K562 (cell line): Measurements from ENCODE around the gene ACER1. TPM values are rescaled to one million over a fixed set of nuclear protein-coding genes. Genes with fewer than 3 reads are reported as not detected.

Source experiments
- ATAC-seq: fragments of 200-7000 bp; cut with Tn5 transposase; 3 replicates; pipeline ENCODE4 v1.9.1; 2020; ENCODE audit warnings: moderate library complexity
- BruUV-seq: library from RNA; stranded (reverse); fragments of 400-500 nt; replicated peaks from 2 replicates; lab custom pipeline; 2021; lab: Mats Ljungman, UMichigan
- CTCF ChIA-PET: fragments of 300-600 bp; formaldehyde crosslinking; extraction: SDS; loops from one replicate; lab custom pipeline; 2021; ENCODE audit warnings: low intra/inter-chr PET ratio; lab: Yijun Ruan, JAX
- POLR2A ChIA-PET: fragments of 300-600, 350-650 bp; sonication (Branson Sonifier 250); formaldehyde crosslinking; extraction: SDS; loops from one replicate; lab custom pipeline; 2021; ENCODE audit warnings: antibody characterized with exemption, inconsistent platforms; lab: Yijun Ruan, JAX
- DNase-seq, 4 experiments: peaks; one replicate each; pipeline versions ENCODE4 v3.0.0 to v3.0.0-alpha.2; 2011 to 2018; ENCODE audit warnings: low spot score in 3 of 4, mixed read lengths in 3 of 4; ENCODE audit errors: extremely low read depth in 1 of 4
- FAIRE-seq: peaks from 2 replicates; lab custom pipeline; 2011; peaks lifted over from hg19 to GRCh38; lab: Jason Lieb, UNC
- H2AFZ ChIP-seq: 2 replicates; pipeline ENCODE4 v1.6.0; 2011; ENCODE audit warnings: low read depth, low read length, control low read depth, inconsistent platforms
- H3K27ac ChIP-seq: fragments of 200-600 bp; 3 replicates; pipeline ENCODE4 v1.8.0; 2011; ENCODE audit warnings: low read depth, mild to moderate bottlenecking, control low read depth, inconsistent platforms, low read length, moderate library complexity, mixed read lengths; ENCODE audit errors: extremely low read depth
- H3K27me3 ChIP-seq, 2 experiments: fragments of 300-600 bp in 1 of 2; 2 replicates in 1 of 2; 3 replicates in 1 of 2; pipeline versions ENCODE4 v1.6.0 to v1.8.0; 2011; ENCODE audit warnings: inconsistent platforms in 2 of 2, low read length in 2 of 2, mild to moderate bottlenecking in 1 of 2, mixed read lengths in 1 of 2, moderate library complexity in 1 of 2; ENCODE audit not compliant: control insufficient read depth in 2 of 2, insufficient read depth in 2 of 2
- H3K36me3 ChIP-seq: fragments of 300-600 bp; 3 replicates; pipeline ENCODE4 v1.8.0; 2011; ENCODE audit warnings: mild to moderate bottlenecking, low read length, inconsistent platforms; ENCODE audit not compliant: control insufficient read depth, insufficient read depth
- H3K4me1 ChIP-seq, 2 experiments: fragments of 200-600 bp in 1 of 2; replicated peaks in 1 of 2; 2 replicates in 1 of 2; 3 replicates in 1 of 2; pipeline versions ENCODE4 v1.5.1 to v1.8.0; 2011; ENCODE audit warnings: inconsistent platforms in 2 of 2, low read length in 2 of 2, mild to moderate bottlenecking in 1 of 2, mixed read lengths in 1 of 2, moderate library complexity in 1 of 2; ENCODE audit not compliant: control insufficient read depth in 2 of 2, insufficient read depth in 2 of 2
- H3K4me2 ChIP-seq: 2 replicates; pipeline ENCODE4 v1.6.1; 2011; ENCODE audit warnings: low read length, control low read depth, inconsistent platforms, mixed read lengths; ENCODE audit not compliant: insufficient read depth
- H3K4me3 ChIP-seq: fragments of 200-600 bp; sonication (generic), shearing (Covaris generic); 2 replicates; pipeline ENCODE4 v1.5.1; 2016; ENCODE audit warnings: control low read depth, inconsistent platforms
- H3K79me2 ChIP-seq: fragments of 200-600 bp; 3 replicates; pipeline ENCODE4 v1.8.0; 2011; ENCODE audit warnings: low read length, inconsistent platforms; ENCODE audit not compliant: control insufficient read depth, insufficient read depth
- H3K9ac ChIP-seq, 2 experiments: 2 replicates each; pipeline versions ENCODE4 v1.6.0 to v1.6.1; 2011; ENCODE audit warnings: low read depth in 2 of 2, low read length in 2 of 2, control low read depth in 1 of 2, inconsistent platforms in 1 of 2, mild to moderate bottlenecking in 1 of 2, mixed read lengths in 1 of 2; ENCODE audit not compliant: insufficient read depth in 1 of 2
- H3K9me1 ChIP-seq: one replicate; pipeline ENCODE4 v1.6.0; 2011; ENCODE audit warnings: inconsistent platforms, mild to moderate bottlenecking, low read length, moderate library complexity; ENCODE audit not compliant: control insufficient read depth, insufficient read depth
- H3K9me3 ChIP-seq: replicated peaks from 2 replicates; pipeline ENCODE4 v1.5.1; 2011; ENCODE audit warnings: low read depth, low read length, inconsistent platforms; ENCODE audit not compliant: control insufficient read depth, insufficient read depth
- H4K20me1 ChIP-seq: replicated peaks from 2 replicates; pipeline ENCODE4 v1.6.1; 2011; ENCODE audit warnings: low read length, inconsistent platforms, mixed read lengths; ENCODE audit not compliant: control insufficient read depth, insufficient read depth
- FOXA3 ChIP-seq, 2 experiments: fragments of 450-650 bp in 1 of 2; sonication (generic) in 1 of 2; formaldehyde crosslinking; IDR thresholded peaks in 1 of 2; conservative IDR thresholded peaks in 1 of 2; 2 replicates each; pipeline versions ENCODE4 v1.4.0 to v1.8.0; 2020 to 2022; ENCODE audit warnings: mild to moderate bottlenecking in 2 of 2, missing genetic modification reagents in 1 of 2
- IRF9 ChIP-seq: fragments of 450-650 bp; IDR thresholded peaks from 2 replicates; pipeline ENCODE4 v1.6.1; 2016; ENCODE audit warnings: missing biosample characterization, missing genetic modification characterization
- NR2C2 ChIP-seq, 2 experiments: fragments of 200-800 bp in 1 of 2; sonication (Bioruptor generic) in 1 of 2; sonication (generic) in 1 of 2; formaldehyde crosslinking in 1 of 2; IDR thresholded peaks; 2 replicates each; pipeline versions ENCODE4 v1.6.1 to v1.8.0; 2016 to 2022; ENCODE audit warnings: mild to moderate bottlenecking in 1 of 2, missing compliant biosample characterization in 1 of 2, missing genetic modification characterization in 1 of 2, missing genetic modification reagents in 1 of 2
- SMAD4 ChIP-seq: fragments of 250-450 bp; sonication (Bioruptor Pico); conservative IDR thresholded peaks from 2 replicates; pipeline ENCODE4 v1.8.0; 2021; ENCODE audit warnings: inconsistent platforms, mild to moderate bottlenecking, moderate library complexity
- YBX1 ChIP-seq: fragments of 450-650 bp; IDR thresholded peaks from 2 replicates; pipeline ENCODE4 v1.7.1; 2016; ENCODE audit warnings: mild to moderate bottlenecking
- ZBTB49 ChIP-seq: sonication (generic); formaldehyde crosslinking; IDR thresholded peaks from 2 replicates; pipeline ENCODE4 v1.8.0; 2022; ENCODE audit warnings: missing genetic modification reagents, mild to moderate bottlenecking, borderline replicate concordance
- WGBS: fragments of 100-300 bp; shearing (Covaris generic); methylation state at CpG from one replicate; pipeline ENCODE4 v1.1.6; 2016; ENCODE audit warnings: low coverage, mixed read lengths; ENCODE audit not compliant: insufficient coverage; ENCODE audit errors: missing lambda C conversion rate; 5-methylcytosine and 5-hydroxymethylcytosine counted together
- in situ Hi-C: fragments of 300-500 bp; cut with MboI; formaldehyde crosslinking; loops from 4 replicates; pipeline ENCODE4 v1.15.0; 2018; ENCODE audit warnings: inconsistent platforms, mixed read lengths
- intact Hi-C: fragments of 100-400 bp; cut with micrococcal nuclease; formaldehyde crosslinking; loops from 2 replicates; pipeline ENCODE4 v1.14.2; 2022
- polyA plus RNA-seq, 8 experiments: library from polyadenylated mRNA; depleted of rRNA in 4 of 8; stranded (reverse) in 5 of 8; unstranded in 3 of 8; fragments of >200 nt; fragmentation: Nextera tagmentation in 2 of 8; fragmentation: Illumina TruSeq in 1 of 8; extraction: Ambion mirVana in 2 of 8; extraction: Trizol in 1 of 8; gene quantifications; 2 replicates each; pipeline versions ENCODE4 v1.2.1 to v1.2.3, GENCODE V29; 2011 to 2014; ENCODE audit warnings: inconsistent platforms in 1 of 8, missing spikeins in 1 of 8
- total RNA-seq, 7 experiments: library from RNA; depleted of rRNA in 6 of 7; stranded (reverse); fragments of >200 nt in 6 of 7; fragmentation: Illumina TruSeq in 2 of 7; extraction: Trizol in 2 of 7; gene quantifications; 2 replicates each; pipeline versions ENCODE4 v1.2.1 to v1.2.3, GENCODE V29; 2011 to 2021; ENCODE audit warnings: low replicate concordance in 1 of 7

Gene ACER1
- total and polyA plus RNA-seq, 9 of the 15 experiments (the other 6 are each of a cell fraction or from before 2014, with no cell fraction given): not detected

- no peak for TF ChIP-seq IRF9 (tag)
Measured at GRCh38 chr19:6279931-6280591, 53.4 kb downstream of the ACER1 start, which contains the start of gene MLLT1 (continued).

GRCh38 chr19:6279620-6279930 is 53.8 kb downstream of the ACER1 start:
- in situ Hi-C loops: no loop called here
- Histone ChIP-seq H3K36me3 (peaks cover 27% of the 10 kb centered on the region; the same call in 2 of the 3 replicates), H3K9me3 (no peaks in the 10 kb centered on the region), H3K27me3 (no peaks in the 10 kb centered on the region), H4K20me1 (peaks cover 14% of the 10 kb centered on the region; the same call in 1 of the 2 replicates), H3K9me1 (no peaks in the 10 kb centered on the region), H3K79me2 (peaks cover 49% of the 10 kb centered on the region), H3K4me3 (peak overlapping the region; percentile 98), H3K4me1 (peaks cover 40 to 43% of the 10 kb centered on the region in 2 experiments), H2AFZ (no peak overlapping the region), H3K27ac (peak overlapping the region; percentile 79), H3K9ac (peak overlapping the region; percentile 90 to 99; a peak in 3 of 4 replicates), H3K4me2 (peak overlapping the region; percentile 86; the same call in 1 of the 2 replicates)
- FAIRE-seq: no peak
- CTCF ChIA-PET: interaction anchor here (0.5 kb wide), 1 partner anchor 82 kb away, joined by 4 read pairs; the partner anchor contains the start of gene CLPP
- POLR2A ChIA-PET: interaction anchor here (1.2 kb wide), 1 partner anchor 12 kb away, joined by 5 read pairs; no protein-coding TSS in a partner anchor
- ATAC-seq: peak; percentile 8; the same call in 2 of the 3 replicates
- TF ChIP-seq NR2C2 (CRISPR knock-in tag; IDR thresholded peaks at IDR 0.05) (no peak), NR2C2 (tag; IDR thresholded peaks at IDR 0.05) (no peak), SMAD4 (CRISPR knock-in tag) (no peak), FOXA3 (CRISPR knock-in tag; conservative IDR thresholded peaks at IDR 0.05 in 1 of 2, IDR thresholded peaks at IDR 0.05 in 1 of 2) (no peak), YBX1 (no peak), ZBTB49 (no peak)
- intact Hi-C loops: no loop called here
- DNase-seq: peak in 2 of 4 experiments; percentile 90 to 93
- BruUV-seq: no TSS peak
- WGBS: no CpG with 5 or more reads among the region's 59 CpGs
